Measurements from ENCODE around the gene DDX10. TPM values are rescaled to one million over a fixed set of nuclear protein-coding genes. Genes with fewer than 3 reads are reported as not detected.

The DDX10 gene
- total and polyA plus RNA-seq, 2 of the 8 experiments (the other 6 are each of a cell fraction or from before 2014, with no cell fraction given), result 49.2 to 52.2 TPM

- Histone ChIP-seq H4K20me1 (replicated peaks in 1 of 2; ENCODE audit: control insufficient read depth in 1 of 2, insufficient read depth in 2 of 2, low read length in 2 of 2) (no peaks in the 10 kb centered on the region), H3K23me2 (ENCODE audit: low read depth, low read length) (peaks cover 2% of the 10 kb centered on the region; the same call in 1 of the 2 replicates), H2AFZ (ENCODE audit: low read length) (no peak overlapping the region), H3K56ac (replicated peaks; ENCODE audit: insufficient read length, low read depth, low read length) (no peak overlapping the region), H3K23ac (ENCODE audit: insufficient read length) (no peak overlapping the region), H3K79me1 (ENCODE audit: low read depth, low read length) (no peaks in the 10 kb centered on the region), H2BK120ac (replicated peaks; ENCODE audit: low read depth, low read length) (no peak overlapping the region), H4K91ac (replicated peaks; ENCODE audit: insufficient read length, low read length) (no peak overlapping the region), H3K36me3 (ENCODE audit: control insufficient read depth in 2 of 4, insufficient read depth in 4 of 4, low read length in 3 of 4) (no peaks in the 10 kb centered on the region), H3K14ac (ENCODE audit: insufficient read length) (no peak overlapping the region), H3K4ac (replicated peaks; ENCODE audit: insufficient read length, low read depth, low read length) (no peak overlapping the region), H3K18ac (ENCODE audit: extremely low read depth, low read length) (no peak overlapping the region), H4K8ac (ENCODE audit: extremely low read depth, insufficient read depth, low read length) (no peak overlapping the region), H3K4me3 (ENCODE audit: extremely low read depth in 1 of 4, insufficient read depth in 2 of 4, low read depth in 3 of 4, low read length in 4 of 4) (no peak overlapping the region), H2BK5ac (ENCODE audit: low read depth, low read length) (no peak overlapping the region), H3K4me2 (ENCODE audit: insufficient read depth in 1 of 2, low read depth in 2 of 2, low read length in 2 of 2) (no peak overlapping the region), H3K27me3 (replicated peaks in 1 of 4; ENCODE audit: control insufficient read depth in 3 of 4, extremely low read depth in 1 of 4, insufficient read depth in 3 of 4, low read length in 3 of 4) (no peaks in the 10 kb centered on the region), H2BK12ac (ENCODE audit: low read depth, low read length) (no peak overlapping the region), H2BK20ac (ENCODE audit: low read length) (no peak overlapping the region), H2AK5ac (ENCODE audit: low read depth, low read length) (no peak overlapping the region), H2BK15ac (ENCODE audit: low read length) (no peak overlapping the region), H3K79me2 (ENCODE audit: control insufficient read depth in 1 of 2, insufficient read depth in 2 of 2, low read length in 2 of 2) (no peaks in the 10 kb centered on the region), H3K9ac (replicated peaks in 1 of 4; ENCODE audit: extremely low read depth in 1 of 4, low read depth in 3 of 4, low read length in 3 of 4) (no peak overlapping the region), H3K27ac (ENCODE audit: low read depth, low read length) (no peak overlapping the region), H4K5ac (ENCODE audit: insufficient read length, low read depth, low read length) (no peak overlapping the region), H3K4me1 (replicated peaks in 1 of 4; ENCODE audit: control insufficient read depth in 3 of 4, insufficient read depth in 4 of 4, low read length in 3 of 4) (peaks cover 0 to 4% (median under 1%) of the 10 kb centered on the region in 4 experiments; a peak in 2 of 7 replicates), H3K9me3 (ENCODE audit: insufficient read depth in 2 of 2, low read depth in 1 of 2, low read length in 1 of 2) (no peaks in the 10 kb centered on the region)
- FAIRE-seq (no peak), DNase-seq (ENCODE audit: low read depth in 1 of 2, low spot score in 2 of 2) (no peak)
- CTCF ChIA-PET (ENCODE audit: partially characterized antibody), result interaction anchor here (1.0 kb wide), 1 partner anchor 123 kb away, joined by 3 read pairs; no protein-coding TSS in a partner anchor
- WGBS, 2 experiments (ENCODE audit: extremely low coverage in 1 of 2, insufficient coverage in 1 of 2, insufficient read length in 1 of 2, insufficient replicate concordance in 2 of 2, low coverage in 1 of 2, low lambda C conversion rate in 2 of 2, missing lambda C conversion rate in 1 of 2), result 91% methylated on average over 1 of the region's 1 CpG; no CpG with 5 or more reads in 1 of the 2 experiments
- POLR2A ChIA-PET (ENCODE audit: partially characterized antibody), result no interaction called here
- TF ChIP-seq HDAC6 (IDR thresholded peaks at IDR 0.05; ENCODE audit: low read depth, low read length) (no peak), GABPA (IDR thresholded peaks at IDR 0.05; ENCODE audit: borderline replicate concordance, insufficient read depth, low read length) (no peak), BRCA1 (IDR thresholded peaks at IDR 0.05; ENCODE audit: low read depth, low read length) (no peak), TAF7 (optimal IDR thresholded peaks at IDR 0.05; ENCODE audit: borderline replicate concordance, low read depth, low read length) (no peak), CHD1 (IDR thresholded peaks at IDR 0.05; ENCODE audit: low read depth, low read length) (no peak), SRF (IDR thresholded peaks at IDR 0.05; ENCODE audit: low read depth, low read length) (no peak), ATF2 (IDR thresholded peaks at IDR 0.05; ENCODE audit: low read length) (no peak)
- TF ChIP-seq, protein P1, sequence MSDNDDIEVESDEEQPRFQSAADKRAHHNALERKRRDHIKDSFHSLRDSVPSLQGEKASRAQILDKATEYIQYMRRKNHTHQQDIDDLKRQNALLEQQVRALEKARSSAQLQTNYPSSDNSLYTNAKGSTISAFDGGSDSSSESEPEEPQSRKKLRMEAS (IDR thresholded peaks at IDR 0.05), result no peak
These were observed 247.7 kb downstream of the DDX10 start for GRCh38 chr11:108912581-108912980.

Measured in H1 (cell line).